Karpas-422 (cell line): ENCODE measurements around the gene NCKAP5. TPM values are rescaled to one million over a fixed set of nuclear protein-coding genes. Genes with fewer than 3 reads are reported as not detected.

ENCODE experiments used
- DNase-seq: peaks from one replicate; pipeline ENCODE4 v3.0.0-alpha.2; 2015
- H2AFZ ChIP-seq: fragments of 200-600 bp; sonication (generic); 2 replicates; pipeline ENCODE4 v1.6.1; 2014; ENCODE audit warnings: antibody characterized with exemption, low read length, mixed read lengths
- H3K27ac ChIP-seq: fragments of 200-600 bp; sonication (generic); 2 replicates; pipeline ENCODE4 v1.5.1; 2014; ENCODE audit warnings: mild to moderate bottlenecking, low read length, moderate library complexity
- H3K27me3 ChIP-seq: fragments of 200-600 bp; sonication (generic); 2 replicates; pipeline ENCODE4 v1.6.1; 2014; ENCODE audit warnings: low read length, mixed read lengths
- H3K36me3 ChIP-seq: fragments of 200-600 bp; sonication (generic); 2 replicates; pipeline ENCODE4 v1.6.1; 2014; ENCODE audit warnings: low read length, mixed read lengths; ENCODE audit not compliant: insufficient read depth
- H3K4me1 ChIP-seq: fragments of 200-600 bp; sonication (generic); 2 replicates; pipeline ENCODE4 v1.6.1; 2014; ENCODE audit warnings: mild to moderate bottlenecking, low read length, mixed read lengths
- H3K4me2 ChIP-seq: fragments of 200-600 bp; sonication (generic); 2 replicates; pipeline ENCODE4 v1.6.1; 2014; ENCODE audit warnings: low read length, low read depth, mild to moderate bottlenecking; ENCODE audit not compliant: poor library complexity, severe bottlenecking
- H3K4me3 ChIP-seq: fragments of 200-600 bp; sonication (generic); 2 replicates; pipeline ENCODE4 v1.5.1; 2014; ENCODE audit warnings: mild to moderate bottlenecking, antibody characterized with exemption, low read length, mixed read lengths
- H3K79me2 ChIP-seq: fragments of 200-600 bp; sonication (generic); 2 replicates; pipeline ENCODE4 v1.6.1; 2014; ENCODE audit warnings: mild to moderate bottlenecking, low read length, mixed read lengths
- H3K9ac ChIP-seq: fragments of 200-600 bp; sonication (generic); 2 replicates; pipeline ENCODE4 v1.6.0; 2014; ENCODE audit warnings: low read length
- H3K9me2 ChIP-seq: fragments of 200-600 bp; sonication (generic), shearing (Covaris generic); replicated peaks from 2 replicates; pipeline ENCODE4 v1.6.0; 2014; ENCODE audit warnings: mild to moderate bottlenecking, low read length, moderate library complexity; ENCODE audit not compliant: insufficient read depth
- H3K9me3 ChIP-seq: fragments of 300-700, 200-600 bp; sonication (generic); 2 replicates; pipeline ENCODE4 v1.6.1; 2014; ENCODE audit warnings: low read length, mixed read lengths
- H4K20me1 ChIP-seq: fragments of 200-600 bp; sonication (generic); 2 replicates; pipeline ENCODE4 v1.6.1; 2014; ENCODE audit warnings: mild to moderate bottlenecking, antibody characterized with exemption, low read length, low read depth; ENCODE audit not compliant: insufficient read depth
- total RNA-seq: library from RNA; depleted of rRNA; stranded (reverse); fragments of >200 nt; shearing (Covaris generic); gene quantifications from 2 replicates; pipeline ENCODE4 v1.2.3, GENCODE V29; 2014; ENCODE audit warnings: low replicate concordance

The NCKAP5 gene
- total RNA-seq, 1 experiment from 2014 or later, result not detected

DNA sequence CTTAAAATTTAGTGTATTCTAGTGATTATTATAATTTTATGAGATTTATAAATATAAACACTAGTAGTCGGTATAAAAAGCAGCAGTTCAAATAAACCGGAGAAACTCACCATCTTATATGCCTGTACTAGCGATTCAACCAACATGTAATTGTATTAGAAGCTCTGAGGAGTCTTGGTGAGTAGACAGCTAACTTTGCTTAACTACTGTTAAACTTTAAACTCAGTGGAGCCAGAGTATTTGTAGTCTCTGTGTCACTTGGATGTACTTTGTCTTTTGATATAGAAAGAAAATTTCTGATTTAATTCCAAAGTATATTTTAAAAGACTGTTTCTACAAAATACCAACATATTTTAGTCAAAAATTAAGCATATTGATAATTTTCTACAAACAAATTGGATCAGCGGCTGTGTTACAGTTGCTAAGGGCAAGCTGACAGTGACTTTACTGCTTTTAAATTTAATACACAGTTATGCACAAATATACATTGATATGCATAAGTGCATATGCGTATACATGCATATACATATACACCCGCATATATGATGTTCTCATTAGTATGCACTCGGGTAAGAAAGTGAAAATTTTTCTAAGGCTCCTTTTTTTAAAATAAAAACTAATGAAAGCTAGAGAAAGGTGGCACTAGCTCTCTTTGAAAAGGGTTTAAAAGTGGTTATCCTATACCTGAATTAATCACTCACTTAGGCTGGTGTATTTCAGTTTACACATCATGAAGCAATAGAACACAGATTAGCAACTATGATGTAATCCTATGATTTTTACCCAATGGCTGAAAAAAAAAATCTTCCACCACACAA is 374.5 kb downstream of the NCKAP5 start:
- Histone ChIP-seq H3K27ac (no peak overlapping the region), H3K4me3 (no peak overlapping the region), H3K9ac (no peak overlapping the region), H2AFZ (no peak overlapping the region), H3K79me2 (no peaks in the 10 kb centered on the region), H3K36me3 (no peaks in the 10 kb centered on the region), H3K4me1 (no peaks in the 10 kb centered on the region), H3K27me3 (no peaks in the 10 kb centered on the region), H4K20me1 (no peaks in the 10 kb centered on the region), H3K4me2 (no peak overlapping the region), H3K9me2 (no peaks in the 10 kb centered on the region), H3K9me3 (no peaks in the 10 kb centered on the region)
- DNase-seq, result peak; percentile 4

DNA sequence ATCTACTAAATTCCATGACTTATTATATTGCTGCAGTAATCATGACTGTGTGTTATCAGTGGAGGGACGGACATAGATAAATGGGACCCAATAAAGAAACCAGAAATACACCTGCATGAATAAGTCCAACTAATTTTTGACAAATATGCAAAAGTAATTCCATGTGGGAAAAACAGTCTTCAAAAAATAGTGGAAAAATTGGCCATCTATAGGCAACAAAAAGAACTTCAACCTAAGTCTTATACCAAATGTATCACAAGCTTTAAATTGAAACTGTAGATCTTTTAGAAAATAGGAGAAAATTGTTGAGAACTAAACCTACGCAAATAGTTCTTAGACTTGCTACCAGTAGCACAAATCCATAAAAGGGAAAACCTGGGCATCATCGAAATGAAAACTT is 376.2 kb downstream of the NCKAP5 start:
- Histone ChIP-seq H3K4me3 (no peak overlapping the region), H3K4me2 (no peak overlapping the region), H3K9ac (no peak overlapping the region), H3K27ac (no peak overlapping the region), H3K4me1 (no peaks in the 10 kb centered on the region), H2AFZ (no peak overlapping the region), H3K9me3 (no peaks in the 10 kb centered on the region), H3K27me3 (no peaks in the 10 kb centered on the region), H4K20me1 (no peaks in the 10 kb centered on the region), H3K9me2 (no peaks in the 10 kb centered on the region), H3K79me2 (no peaks in the 10 kb centered on the region), H3K36me3 (no peaks in the 10 kb centered on the region)
- DNase-seq, result no peak

DNA sequence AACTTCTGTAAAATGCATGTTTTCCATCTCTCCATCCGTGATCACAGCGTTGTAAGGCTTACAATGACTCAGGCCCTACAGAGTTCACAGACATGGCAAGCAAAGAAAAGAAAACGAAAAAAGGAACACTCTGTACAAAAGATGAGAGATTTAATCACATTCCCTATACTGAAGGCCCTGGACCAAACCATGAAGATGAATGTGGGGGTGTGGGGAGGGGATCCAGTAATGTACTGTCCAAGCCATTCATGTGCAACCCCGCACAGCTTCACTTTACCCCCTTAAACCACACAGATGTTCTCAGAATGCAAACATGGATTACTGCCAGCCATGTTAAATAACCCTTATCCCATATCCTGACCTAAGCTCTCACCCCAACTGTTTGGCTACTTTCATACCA is 391.1 kb downstream of the NCKAP5 start:
- H2AFZ ChIP-seq, result no peak overlapping the region
- no peak overlapping the region for H3K27ac ChIP-seq
- no peaks in the 10 kb centered on the region for H4K20me1 ChIP-seq
- H3K4me2 ChIP-seq, result no peak overlapping the region
- no peaks in the 10 kb centered on the region for H3K9me2 ChIP-seq
- H3K36me3 ChIP-seq, result no peaks in the 10 kb centered on the region
- H3K4me3 ChIP-seq, result no peak overlapping the region
- H3K9ac ChIP-seq, result no peak overlapping the region
- DNase-seq, result no peak
- H3K4me1 ChIP-seq, result no peaks in the 10 kb centered on the region
- H3K9me3 ChIP-seq, result no peaks in the 10 kb centered on the region
- H3K27me3 ChIP-seq, result no peaks in the 10 kb centered on the region
- no peaks in the 10 kb centered on the region for H3K79me2 ChIP-seq

DNA sequence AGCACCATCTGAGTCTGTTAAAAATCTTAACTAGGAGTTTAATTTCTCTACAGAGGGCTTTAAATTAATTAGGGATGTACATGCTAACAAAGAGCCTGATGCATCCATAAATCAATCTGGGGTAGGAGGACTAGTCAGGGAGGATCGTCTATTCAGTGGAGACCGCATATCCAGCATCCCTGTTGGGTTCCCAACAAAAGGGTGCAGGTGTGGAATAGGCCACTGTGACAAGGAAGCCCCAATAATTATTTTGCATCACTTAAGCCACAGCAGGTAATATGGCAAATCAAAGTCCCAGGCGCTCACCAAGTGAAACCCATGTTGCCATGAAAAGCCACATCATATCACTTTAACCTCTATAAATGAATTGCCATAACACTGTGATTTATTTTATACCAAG is 392.3 kb downstream of the NCKAP5 start:
- Histone ChIP-seq H3K4me3 (no peak overlapping the region), H4K20me1 (no peaks in the 10 kb centered on the region), H2AFZ (no peak overlapping the region), H3K79me2 (no peaks in the 10 kb centered on the region), H3K4me1 (no peaks in the 10 kb centered on the region), H3K27me3 (no peaks in the 10 kb centered on the region), H3K4me2 (no peak overlapping the region), H3K9ac (no peak overlapping the region), H3K9me3 (no peaks in the 10 kb centered on the region), H3K36me3 (no peaks in the 10 kb centered on the region), H3K9me2 (no peaks in the 10 kb centered on the region), H3K27ac (no peak overlapping the region)
- DNase-seq, result no peak

- Histone ChIP-seq H3K9me2 (no peaks in the 10 kb centered on the region), H3K4me3 (no peak overlapping the region), H2AFZ (no peak overlapping the region), H3K4me2 (no peak overlapping the region), H3K9me3 (no peaks in the 10 kb centered on the region), H3K4me1 (no peaks in the 10 kb centered on the region), H3K27me3 (no peaks in the 10 kb centered on the region), H3K36me3 (no peaks in the 10 kb centered on the region), H3K79me2 (no peaks in the 10 kb centered on the region), H3K27ac (no peak overlapping the region), H4K20me1 (no peaks in the 10 kb centered on the region), H3K9ac (no peak overlapping the region)
- peak; percentile 6 for DNase-seq
Measured at GRCh38 chr2:133173224-133173623, 395.0 kb downstream of the NCKAP5 start.

- Histone ChIP-seq H3K9me2 (no peaks in the 10 kb centered on the region), H3K9ac (no peak overlapping the region), H3K9me3 (no peaks in the 10 kb centered on the region), H3K36me3 (no peaks in the 10 kb centered on the region), H2AFZ (no peak overlapping the region), H3K27ac (no peak overlapping the region), H4K20me1 (no peaks in the 10 kb centered on the region), H3K4me2 (no peak overlapping the region), H3K4me3 (no peak overlapping the region), H3K4me1 (no peaks in the 10 kb centered on the region), H3K27me3 (no peaks in the 10 kb centered on the region), H3K79me2 (no peaks in the 10 kb centered on the region)
- peak; percentile 77 for DNase-seq
Measured at GRCh38 chr2:133171393-133172004, 396.8 kb downstream of the NCKAP5 start.

DNA sequence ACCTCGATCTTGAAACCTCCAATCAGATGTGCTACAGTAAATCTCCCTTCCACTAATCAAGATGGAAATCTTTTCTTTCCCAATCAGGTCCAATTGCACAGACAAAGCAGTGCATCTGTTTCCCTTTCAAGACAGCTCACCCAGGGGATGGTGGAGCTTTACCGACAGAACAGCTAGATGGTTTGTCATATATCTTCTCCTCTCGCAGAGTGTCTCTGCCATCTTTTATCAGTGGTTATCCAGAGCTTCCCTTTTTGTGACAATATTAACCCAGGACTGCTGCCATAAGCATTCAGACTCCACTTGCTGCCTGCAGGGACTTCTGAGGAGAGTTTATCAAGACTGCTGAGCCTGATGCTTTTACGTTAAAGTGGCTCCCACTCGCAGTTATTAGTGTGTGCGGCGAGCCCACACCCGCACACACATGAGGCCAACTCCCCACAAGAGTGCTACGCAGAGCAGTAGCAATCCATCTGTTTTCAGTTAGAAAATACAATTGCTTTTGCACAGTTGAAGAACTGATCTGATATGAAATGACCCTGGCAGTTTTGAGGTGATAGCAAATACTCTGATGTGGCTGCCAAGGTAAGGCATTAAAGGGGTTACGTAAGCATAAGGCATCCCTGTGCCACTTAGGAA is 398.9 kb downstream of the NCKAP5 start:
- no peak overlapping the region for H3K27ac ChIP-seq
- H3K27me3 ChIP-seq, result no peaks in the 10 kb centered on the region
- no peak overlapping the region for H3K9ac ChIP-seq
- H3K4me1 ChIP-seq, result no peaks in the 10 kb centered on the region
- H4K20me1 ChIP-seq, result no peaks in the 10 kb centered on the region
- H3K79me2 ChIP-seq, result no peaks in the 10 kb centered on the region
- no peaks in the 10 kb centered on the region for H3K36me3 ChIP-seq
- H2AFZ ChIP-seq, result no peak overlapping the region
- no peak overlapping the region for H3K4me2 ChIP-seq
- H3K9me3 ChIP-seq, result no peaks in the 10 kb centered on the region
- peak; percentile 21 for DNase-seq
- H3K9me2 ChIP-seq, result no peaks in the 10 kb centered on the region
- H3K4me3 ChIP-seq, result no peak overlapping the region

- no peaks in the 10 kb centered on the region for H3K9me3 ChIP-seq
- no peaks in the 10 kb centered on the region for H3K9me2 ChIP-seq
- no peak overlapping the region for H3K4me3 ChIP-seq
- H2AFZ ChIP-seq, result no peak overlapping the region
- no peaks in the 10 kb centered on the region for H3K79me2 ChIP-seq
- DNase-seq, result peak; percentile 12
- H3K9ac ChIP-seq, result no peak overlapping the region
- no peak overlapping the region for H3K4me2 ChIP-seq
- H3K27ac ChIP-seq, result no peak overlapping the region
- no peaks in the 10 kb centered on the region for H4K20me1 ChIP-seq
- H3K27me3 ChIP-seq, result no peaks in the 10 kb centered on the region
- no peaks in the 10 kb centered on the region for H3K4me1 ChIP-seq
- H3K36me3 ChIP-seq, result no peaks in the 10 kb centered on the region
Measured at GRCh38 chr2:133167990-133168389, 400.3 kb downstream of the NCKAP5 start.
